Measurements from ENCODE around the gene MYH6.

The MYH6 gene

DNA sequence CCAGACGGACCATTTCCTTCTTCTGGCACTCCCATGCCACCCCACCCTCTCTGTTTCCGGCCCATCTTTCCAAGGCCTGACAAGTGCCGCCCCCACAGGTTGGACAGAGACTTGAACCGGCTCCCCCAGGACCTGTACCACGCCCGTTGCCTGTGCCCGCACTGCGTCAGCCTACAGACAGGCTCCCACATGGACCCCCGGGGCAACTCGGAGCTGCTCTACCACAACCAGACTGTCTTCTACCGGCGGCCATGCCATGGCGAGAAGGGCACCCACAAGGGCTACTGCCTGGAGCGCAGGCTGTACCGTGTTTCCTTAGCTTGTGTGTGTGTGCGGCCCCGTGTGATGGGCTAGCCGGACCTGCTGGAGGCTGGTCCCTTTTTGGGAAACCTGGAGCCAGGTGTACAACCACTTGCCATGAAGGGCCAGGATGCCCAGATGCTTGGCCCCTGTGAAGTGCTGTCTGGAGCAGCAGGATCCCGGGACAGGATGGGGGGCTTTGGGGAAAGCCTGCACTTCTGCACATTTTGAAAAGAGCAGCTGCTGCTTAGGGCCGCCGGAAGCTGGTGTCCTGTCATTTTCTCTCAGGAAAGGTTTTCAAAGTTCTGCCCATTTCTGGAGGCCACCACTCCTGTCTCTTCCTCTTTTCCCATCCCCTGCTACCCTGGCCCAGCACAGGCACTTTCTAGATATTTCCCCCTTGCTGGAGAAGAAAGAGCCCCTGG lies 32.4 kb downstream of the MYH6 start:
- ATAC-seq = no peak

DNA sequence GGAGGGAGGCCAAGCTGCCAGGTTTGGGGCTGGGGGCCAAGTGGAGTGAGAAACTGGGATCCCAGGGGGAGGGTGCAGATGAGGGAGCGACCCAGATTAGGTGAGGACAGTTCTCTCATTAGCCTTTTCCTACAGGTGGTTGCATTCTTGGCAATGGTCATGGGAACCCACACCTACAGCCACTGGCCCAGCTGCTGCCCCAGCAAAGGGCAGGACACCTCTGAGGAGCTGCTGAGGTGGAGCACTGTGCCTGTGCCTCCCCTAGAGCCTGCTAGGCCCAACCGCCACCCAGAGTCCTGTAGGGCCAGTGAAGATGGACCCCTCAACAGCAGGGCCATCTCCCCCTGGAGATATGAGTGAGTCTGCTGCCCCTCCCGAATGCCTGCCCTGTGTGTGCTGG lies 35.0 kb downstream of the MYH6 start:
- ATAC-seq = no peak

DNA sequence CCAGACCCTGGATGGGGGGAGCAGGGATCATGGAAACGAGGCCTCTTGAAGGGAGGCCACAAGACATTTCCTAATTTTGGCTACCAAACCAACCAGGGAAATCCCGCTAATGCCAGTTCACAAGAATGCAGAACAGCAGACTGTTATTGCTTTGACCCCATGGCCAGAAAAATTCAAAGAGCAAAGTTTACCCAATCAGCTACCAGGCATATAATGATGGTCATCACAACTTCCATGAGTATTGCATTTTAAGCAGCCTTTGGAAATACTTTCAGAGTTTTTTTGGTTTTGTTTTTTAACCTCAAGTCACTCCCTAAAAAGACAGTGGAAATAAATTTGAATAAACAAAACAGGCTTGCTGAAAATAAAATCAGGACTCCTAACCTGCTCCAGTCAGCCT lies 35.6 kb downstream of the MYH6 start, which contains the start of gene IL25:
Gene IL25 (plus strand): TSS at position 301 of the 400 bp plus-strand sequence.
- no peak for ATAC-seq

DNA sequence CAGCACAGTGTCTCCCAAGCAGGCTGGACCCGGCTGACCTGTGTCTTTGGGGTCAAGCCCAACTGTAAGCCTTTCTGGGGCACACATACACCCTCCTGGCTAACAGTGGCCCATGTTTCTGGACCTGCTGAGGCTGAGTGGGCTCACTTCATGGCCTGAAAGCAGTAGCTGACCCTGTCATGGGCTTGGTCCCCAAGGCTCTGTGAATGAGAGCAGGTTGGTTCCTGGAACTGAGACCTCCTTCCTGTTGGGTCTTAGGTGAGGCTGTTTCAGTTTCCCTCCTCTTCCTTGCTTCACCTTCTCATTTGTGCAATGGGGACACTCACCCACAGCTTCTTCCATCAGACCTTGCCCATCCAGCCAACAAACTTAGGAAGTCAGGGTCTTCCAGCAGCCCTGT lies 36.2 kb downstream of the MYH6 start:
- ATAC-seq = no peak

DNA sequence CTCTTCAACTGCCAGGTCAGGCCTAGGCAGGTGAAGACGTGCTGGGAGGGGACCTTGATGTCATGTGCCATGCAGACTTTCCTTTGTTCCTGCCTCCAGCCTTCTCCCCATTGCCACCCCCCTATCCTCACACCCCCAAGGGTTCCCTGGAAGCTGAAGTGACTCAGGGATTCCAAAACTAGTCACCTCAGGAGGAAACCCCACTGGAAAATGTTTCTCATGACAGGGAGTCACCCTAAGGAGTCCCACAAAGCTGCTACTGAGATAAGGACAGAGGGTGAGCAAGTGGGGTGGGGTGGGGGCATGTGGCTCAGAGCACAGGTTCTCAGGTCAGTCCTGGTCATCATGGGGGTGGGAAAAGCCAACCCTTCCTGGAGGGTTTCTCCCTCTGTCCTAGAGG lies 37.9 kb downstream of the MYH6 start:
- no peak for ATAC-seq

DNA sequence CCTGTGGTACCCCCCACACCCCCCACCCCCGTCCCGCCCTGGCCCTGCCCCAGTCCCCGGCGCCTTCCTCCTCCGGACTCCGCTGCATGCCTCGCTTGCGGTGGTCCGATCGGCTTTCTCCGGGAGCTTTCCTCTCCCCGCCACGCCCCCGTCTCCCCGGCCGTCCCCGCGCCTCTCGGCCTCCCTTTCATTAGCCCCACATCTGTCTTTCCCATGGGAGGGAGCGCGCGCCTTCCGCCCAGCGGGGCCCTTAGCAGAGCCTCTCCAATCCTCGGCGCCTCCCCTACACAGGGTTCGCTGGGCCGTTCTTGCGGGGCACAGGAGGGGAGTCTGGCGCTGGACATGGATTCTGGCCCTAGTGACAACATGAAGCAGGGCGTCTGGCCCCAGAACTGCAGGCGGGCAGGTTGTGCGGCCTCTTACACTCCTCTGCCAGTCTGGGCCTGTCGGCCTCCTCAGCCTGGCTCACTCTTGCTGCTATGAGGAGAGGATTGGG lies 41.6 kb downstream of the MYH6 start:
- no peak for ATAC-seq

DNA sequence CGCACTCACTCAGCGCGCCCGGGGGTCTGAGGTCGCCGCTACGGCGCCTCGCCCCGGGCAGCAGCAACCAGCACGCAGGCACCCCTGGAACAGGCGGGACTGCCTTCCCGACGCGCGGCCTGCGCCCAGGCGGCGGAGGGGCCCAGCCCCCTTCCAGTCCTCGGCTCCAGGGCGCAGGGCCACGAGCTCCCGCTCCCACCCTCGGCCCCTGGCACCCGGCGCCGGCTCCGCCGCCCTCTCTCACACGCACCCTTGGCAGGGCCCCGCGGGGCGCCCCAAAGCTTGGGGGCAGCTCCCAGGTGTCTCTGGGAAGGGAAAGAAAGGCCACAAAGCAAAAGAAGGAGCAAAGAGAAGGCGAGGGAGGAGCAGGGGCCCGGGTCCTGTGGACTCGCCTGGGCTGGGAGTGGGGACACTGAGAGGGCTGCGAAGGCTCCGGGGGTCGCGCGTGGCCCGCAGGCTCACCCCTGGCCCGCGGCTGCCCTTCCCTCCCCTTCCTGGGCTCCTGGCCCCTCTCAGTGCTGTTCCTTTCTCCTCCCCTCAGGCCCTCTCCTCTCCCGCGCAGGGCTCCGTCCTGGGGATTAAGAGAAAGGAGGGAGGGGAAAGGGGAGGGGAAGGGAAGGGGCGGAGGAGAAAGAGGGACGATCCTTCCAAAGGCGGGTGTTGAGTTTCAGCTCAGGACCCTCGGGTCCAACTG lies 42.2 kb downstream of the MYH6 start:
- no peak for ATAC-seq

DNA sequence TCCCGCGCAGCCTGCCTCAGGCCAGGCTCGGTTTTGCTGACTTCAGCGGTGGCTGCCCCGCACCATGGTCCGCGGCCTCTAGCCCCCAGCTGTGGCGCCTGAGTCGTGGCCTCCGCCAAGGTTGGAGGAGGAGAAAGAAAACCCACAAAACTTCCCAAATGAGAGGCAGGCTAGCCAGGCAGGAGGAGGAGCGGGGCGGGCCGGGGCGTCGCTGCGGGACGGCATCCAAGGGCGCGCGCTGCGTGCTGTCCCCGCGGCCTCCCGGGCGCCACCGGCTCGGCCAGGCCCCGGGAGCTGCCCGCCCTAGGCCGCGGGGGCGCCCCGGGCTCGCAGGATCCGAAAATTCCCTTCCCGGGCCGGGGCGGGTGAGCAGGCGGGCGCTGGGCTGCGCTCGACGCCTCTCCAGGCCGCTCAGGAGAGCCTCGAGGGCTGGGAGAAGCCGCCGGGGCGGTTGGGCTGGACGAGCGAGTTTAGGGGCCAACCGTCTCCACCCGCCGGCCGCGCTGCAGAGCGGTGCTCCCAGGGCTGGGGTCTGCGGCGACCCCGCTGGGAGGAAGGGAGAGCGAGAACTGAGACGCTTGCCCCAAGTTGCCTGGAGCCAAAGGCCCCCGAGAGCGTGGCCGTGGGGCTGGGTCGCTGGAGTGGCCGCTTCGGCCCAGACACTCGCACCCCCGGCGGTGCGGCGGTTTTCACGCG lies 42.9 kb downstream of the MYH6 start, which contains the start of gene EFS:
Gene EFS (minus strand): TSS at position 137 of the 696 bp plus-strand sequence. CDS start 147 bp downstream, outside the sequence.
- no peak for ATAC-seq

DNA sequence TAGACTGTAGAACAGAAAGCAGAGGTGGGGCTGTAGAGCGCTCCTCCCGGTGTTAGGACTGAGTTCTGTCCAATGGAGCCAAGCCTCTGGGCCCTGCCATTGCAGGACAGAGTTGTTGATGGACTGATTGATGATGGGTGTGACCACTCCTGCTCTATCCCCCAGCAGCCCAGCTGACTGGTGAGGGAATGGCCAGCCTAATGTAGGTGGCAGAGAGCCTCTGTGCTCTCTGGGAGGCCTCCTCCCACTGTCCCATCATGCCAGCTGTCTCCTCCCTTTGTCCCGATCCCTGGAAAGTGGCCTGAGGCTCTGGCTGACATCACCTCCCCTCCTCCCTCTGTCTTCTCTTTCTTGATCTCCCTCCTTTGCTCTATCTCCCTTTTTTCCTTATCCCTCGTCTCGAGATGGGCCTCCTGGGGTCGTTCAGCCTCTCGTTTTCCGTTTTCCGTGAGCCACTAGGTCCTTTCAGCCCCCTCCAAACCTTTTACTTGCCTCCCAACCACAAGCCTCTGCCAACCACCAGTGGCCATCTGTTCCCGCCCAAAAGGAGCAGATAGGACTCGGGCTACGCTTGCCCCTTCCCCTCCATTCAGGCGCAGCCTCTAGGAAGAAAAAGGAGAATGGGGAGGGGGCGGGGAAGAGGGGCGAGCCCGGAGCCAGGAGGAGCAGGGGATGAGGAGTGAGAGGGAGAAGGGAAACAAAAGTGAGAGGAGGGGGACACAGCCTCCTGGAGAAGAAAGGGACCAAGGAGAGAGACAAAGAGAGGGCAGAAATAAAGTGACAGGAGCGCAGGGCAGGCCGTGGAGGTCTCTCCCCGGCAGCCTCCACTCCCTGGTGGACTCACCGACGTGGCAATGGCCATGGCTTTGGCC lies 43.7 kb downstream of the MYH6 start:
- no peak for ATAC-seq

DNA sequence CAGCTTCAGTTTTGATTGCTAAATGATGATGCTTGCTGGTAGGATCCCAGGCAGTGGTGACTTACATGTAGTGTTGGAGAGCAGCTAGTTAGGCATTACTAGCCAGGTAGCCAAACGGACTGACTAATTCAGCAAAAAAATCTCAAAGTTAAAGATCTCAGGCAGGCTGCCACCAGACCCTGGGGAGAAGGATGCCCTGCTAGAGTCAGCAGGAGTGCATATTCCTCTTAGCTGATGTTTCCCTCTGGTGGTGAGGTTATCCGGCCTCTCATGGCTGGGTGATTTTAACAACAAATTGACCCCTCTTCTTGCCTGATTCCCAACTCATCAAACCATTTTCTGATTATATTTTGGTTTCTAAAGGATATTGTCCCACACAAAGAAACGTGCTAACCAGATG lies 45.9 kb downstream of the MYH6 start:
- no peak for ATAC-seq

DNA sequence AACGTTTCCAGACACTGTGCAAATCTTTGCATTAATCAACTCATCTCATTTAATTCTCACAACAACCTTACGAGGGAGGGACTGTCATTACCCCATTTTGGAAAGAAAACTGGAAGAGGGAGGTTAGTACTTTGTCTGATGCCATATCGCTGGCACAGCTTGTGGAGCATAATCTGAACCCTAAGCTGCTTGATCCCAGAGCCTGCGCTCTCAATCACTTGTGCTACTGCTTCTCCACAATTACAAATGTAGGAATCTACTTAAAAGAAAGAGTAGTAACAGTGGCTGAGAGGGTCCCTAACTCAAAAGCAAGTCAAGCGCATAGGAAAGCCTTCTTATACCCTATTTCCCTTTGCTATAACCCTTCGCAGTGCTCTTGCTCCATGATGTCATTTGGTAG lies 46.3 kb downstream of the MYH6 start:
- no peak for ATAC-seq

DNA sequence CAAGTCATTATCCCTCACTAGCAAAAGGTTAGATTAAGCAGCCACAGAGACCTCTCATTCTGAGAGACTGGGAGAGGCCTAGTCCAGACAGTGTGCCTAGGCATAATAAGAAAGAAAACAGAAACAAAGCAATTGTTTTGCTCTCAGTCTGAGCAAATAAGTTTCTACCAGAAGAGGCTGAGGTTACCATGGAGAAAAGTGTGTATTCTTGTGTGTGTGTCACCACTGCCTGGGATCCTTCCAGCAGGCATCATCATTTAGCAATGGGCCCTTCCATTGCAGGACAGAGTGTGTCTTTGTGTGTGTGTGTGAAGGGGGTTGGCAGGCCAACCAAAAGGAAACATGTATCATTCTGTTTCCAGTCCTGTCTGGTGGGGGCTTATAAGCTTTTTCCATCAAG lies 46.8 kb downstream of the MYH6 start:
- ATAC-seq = peak; percentile 13 to 25

DNA sequence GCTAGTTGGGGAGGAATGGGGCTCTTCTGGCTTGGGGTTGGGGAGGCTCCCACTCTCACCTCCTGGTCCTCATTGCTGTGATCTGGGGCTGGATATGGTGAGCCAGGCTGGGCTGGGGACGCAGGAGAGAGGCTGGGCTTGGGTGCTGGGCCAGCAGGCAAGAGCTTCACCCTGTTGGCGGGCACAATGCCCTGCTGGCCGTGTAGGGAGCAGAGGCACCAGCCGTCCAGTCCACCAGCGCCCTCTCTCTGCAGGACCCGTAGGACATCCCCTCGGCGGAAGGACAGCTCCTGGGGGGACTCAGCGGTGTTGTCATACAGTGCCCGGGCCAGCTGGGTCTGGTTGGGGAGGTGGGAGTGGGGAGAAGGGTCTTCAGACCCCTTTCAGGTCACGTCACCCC lies 47.6 kb downstream of the MYH6 start:
- ATAC-seq = no peak

DNA sequence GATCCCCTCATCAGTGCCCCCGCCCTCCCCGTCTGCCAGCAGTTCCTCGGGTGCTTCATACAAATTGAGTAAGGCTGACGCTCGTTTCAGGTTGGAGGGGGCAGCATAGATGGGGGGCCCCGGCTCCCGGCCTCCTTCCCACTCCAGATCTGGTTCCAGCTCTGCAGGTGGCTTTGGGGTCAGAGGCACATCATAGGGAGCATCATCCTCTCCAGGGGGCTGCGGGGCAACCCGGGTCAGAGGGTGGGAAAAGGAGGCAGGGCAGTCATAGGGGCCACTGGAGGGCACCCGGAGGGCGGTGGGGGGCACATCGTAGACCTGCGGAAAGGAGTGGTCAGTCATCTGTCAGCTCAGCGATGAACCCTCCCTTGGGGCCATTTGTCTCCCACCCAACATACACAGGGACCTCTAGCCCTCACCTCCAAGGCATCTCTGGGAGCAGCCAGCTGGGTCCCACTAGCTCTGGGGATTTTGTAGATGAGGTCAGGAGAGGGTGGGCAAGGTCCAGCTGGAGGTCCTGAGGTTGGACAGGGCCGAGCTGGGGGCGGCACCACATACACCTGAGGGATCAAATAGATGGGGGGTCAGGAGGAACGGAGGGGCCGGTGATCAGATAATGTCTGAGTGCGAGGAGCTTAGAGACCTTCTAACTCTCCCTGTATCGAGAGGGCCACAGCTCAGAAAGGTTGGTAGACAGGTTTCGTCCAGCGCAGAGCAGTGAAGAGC lies 48.2 kb downstream of the MYH6 start:
- no peak for ATAC-seq

DNA sequence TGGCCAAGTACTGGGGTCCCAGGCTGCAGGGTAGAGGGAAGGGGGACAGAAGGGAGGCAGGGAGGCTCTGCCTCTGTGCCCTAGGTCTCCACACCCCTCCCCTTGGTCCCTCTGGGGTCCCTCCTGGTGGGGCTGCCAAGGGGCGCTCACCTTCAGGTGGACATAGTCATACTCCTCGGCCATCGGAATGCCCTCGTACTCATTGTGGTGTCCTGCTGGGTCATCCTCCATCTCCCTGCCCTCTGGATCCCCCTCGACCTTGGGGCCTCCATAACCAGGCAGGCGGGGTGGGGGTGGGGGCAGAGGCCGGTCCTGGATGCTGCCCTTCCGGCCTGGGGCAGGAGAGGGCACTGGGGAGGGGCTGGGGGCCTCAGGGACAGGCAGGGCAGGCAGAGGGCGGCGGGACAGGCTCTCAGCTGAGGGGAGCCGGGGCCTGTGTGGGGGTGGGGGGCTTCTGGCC lies 48.9 kb downstream of the MYH6 start:
- ATAC-seq = no peak

DNA sequence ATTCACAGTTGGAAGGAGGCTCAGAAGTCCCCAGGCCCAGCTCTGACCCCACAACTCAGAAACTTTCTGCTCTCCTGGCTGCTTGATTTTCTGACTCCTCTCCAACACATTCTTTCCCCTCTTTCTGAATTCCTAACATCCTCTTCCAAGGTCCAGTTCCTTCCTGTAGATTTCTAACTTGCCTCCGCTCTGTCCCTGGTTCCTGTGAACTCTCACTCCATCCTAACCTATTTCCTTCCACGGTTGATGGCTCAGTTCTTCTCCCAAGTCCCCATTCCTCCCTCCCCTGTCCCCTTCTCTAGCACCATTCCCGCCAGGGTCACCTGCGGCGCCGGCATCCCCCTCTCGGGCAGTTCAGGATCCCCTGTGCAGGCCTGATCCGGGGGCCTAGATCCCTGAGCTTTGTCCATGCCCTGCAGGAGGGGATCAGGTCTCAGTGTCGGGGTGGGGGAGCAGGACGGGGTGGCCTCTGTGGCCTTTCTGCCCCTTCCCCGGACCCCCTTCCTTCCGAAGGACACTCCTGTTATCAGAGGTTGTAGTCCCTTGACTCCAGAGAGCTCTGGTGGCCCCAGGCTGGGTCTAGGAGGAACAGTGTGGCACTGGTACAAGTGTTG lies 49.4 kb downstream of the MYH6 start:
- no peak for ATAC-seq

DNA sequence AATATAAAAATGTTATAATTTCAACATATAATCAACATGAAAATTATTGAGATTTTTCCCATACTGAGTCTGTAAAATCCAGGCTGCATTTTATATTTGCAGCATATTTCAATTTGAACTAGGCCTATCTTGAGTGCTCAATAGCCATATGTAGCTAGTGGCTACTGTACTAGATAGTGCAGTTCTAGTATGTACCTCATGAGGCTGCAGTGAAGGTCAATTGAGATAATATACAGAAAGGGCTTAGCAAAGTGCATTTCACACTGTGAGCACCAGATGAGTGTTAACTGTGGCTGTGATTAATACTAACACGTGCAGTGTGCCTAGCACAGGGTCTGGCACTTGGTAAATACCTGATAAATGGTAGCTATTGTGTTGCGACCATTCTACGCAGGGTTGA lies 50.0 kb downstream of the MYH6 start:
- ATAC-seq = no peak

DNA sequence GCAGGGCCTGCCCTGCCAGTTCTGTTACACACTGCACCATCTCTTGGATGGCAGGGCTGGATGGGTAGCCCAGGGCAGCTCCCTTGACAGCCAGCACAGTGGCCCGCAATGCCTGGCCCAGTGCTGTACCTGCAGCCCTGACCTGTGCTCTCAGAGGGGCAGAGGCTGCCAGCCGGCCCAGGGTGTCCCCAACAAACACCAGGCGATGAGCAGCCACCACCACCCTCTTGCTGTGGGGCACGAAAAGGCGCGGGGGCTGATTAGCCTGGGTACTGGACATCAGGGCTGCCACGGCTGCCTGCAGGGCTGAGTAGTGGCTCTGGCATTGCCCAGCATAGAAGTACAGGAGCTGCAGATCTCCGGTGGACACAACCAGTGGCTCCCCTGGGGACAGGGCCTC lies 50.8 kb downstream of the MYH6 start:
- ATAC-seq = no peak

DNA sequence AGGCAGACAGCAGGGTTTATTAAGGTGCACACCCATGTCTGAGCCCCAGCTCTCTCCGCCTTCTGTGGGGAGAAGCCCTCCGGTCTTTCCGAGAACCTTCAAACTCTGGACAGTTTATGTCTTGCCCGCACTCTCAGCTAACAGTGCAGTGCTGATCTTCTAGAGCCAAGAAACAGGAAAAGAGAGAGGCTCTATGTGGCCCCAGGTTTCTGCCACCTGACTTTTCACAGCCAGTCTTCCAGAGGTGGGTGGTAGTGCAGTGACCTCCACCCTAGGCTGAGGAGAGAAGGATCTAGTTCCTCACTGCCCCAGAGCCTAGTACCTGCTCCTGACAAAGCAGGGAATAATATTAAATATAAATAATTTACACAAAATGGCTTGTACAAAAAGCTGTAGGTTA lies 51.4 kb downstream of the MYH6 start:
- no peak for ATAC-seq

DNA sequence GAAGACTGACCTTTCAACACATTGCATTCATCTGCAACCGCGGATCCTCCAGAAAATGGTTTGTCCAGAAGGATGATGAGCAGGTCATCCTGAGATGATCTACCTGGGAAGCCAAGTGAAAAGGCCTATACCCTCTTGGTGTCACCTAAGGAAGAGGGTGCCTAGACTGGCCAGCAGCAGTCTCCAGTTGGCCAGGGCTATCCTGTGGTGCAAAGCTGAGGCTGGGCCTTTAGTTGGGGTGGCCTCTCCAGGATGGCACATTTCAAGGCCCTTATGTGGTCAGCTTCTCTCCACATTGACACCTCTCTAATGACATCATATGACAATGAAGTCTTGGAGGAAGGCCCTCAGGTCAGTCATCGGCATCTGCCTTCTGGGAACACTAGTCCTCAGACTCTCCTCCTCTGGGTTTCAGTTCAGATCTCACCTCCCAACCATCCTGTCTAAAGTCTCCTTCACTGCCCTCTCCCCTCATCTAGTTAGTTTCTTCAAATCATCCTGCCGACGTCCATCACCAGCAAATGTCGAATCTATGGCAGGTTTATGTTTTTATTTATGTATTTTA lies 52.1 kb downstream of the MYH6 start:
- no peak for ATAC-seq

DNA sequence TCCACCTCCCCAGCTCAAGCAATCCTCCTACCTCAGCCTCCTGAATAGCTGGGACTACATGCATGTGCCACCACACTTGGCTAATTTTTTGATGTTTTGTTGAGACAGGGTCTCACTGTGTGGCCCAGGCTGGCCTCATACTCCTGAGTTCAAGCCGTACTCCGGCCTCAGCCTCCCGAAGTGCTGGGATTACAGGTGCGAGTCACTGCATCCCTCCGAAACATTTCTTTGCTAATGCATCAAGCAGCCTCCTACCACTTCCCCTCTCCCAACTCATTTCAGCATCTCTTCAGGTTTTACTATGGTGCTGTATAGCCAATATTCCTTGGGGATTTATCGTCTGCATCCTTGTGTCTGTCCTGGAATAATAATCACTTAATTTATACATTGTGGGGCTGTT lies 53.1 kb downstream of the MYH6 start:
- ATAC-seq = no peak

Data from activated CD4-positive, CD25-positive, alpha-beta regulatory T cell treated with anti-CD3 and anti-CD28 coated beads, Interleukin-2, amount 50 U/mL, for 24 hours (primary cell).